Ishikawa (cell line): Measurements from ENCODE around the gene NOL4L.
A peak's percentile ranks its signal among the peaks of the same experiment; 100 is the strongest.

Experiments used
- CEBPB ChIP-seq: IDR thresholded peaks from 2 replicates; pipeline ENCODE4 v1.6.1; 2012
- CREB1 ChIP-seq: IDR thresholded peaks from 2 replicates; pipeline ENCODE4 v1.6.1; 2012; ENCODE audit warnings: low read depth
- EGR1 ChIP-seq: IDR thresholded peaks from 2 replicates; pipeline ENCODE4 v1.6.1; 2012
- EP300 ChIP-seq: IDR thresholded peaks from 2 replicates; pipeline ENCODE4 v1.6.1; 2012; ENCODE audit warnings: borderline replicate concordance
- FOXM1 ChIP-seq: IDR thresholded peaks from 2 replicates; pipeline ENCODE4 v1.6.1; 2012; ENCODE audit warnings: low read depth, borderline replicate concordance
- MAX ChIP-seq: IDR thresholded peaks from 2 replicates; pipeline ENCODE4 v1.6.1; 2012
- NFIC ChIP-seq: IDR thresholded peaks from 2 replicates; pipeline ENCODE4 v1.6.1; 2012
- RAD21 ChIP-seq: IDR thresholded peaks from 2 replicates; pipeline ENCODE4 v1.6.1; 2012; ENCODE audit warnings: low read depth
- REST ChIP-seq: IDR thresholded peaks from 2 replicates; pipeline ENCODE4 v1.6.1; 2012; ENCODE audit warnings: low read depth, mild to moderate bottlenecking
- TAF1 ChIP-seq: IDR thresholded peaks from 2 replicates; pipeline ENCODE4 v1.6.1; 2012; ENCODE audit warnings: low read depth, mild to moderate bottlenecking
- TCF12 ChIP-seq: IDR thresholded peaks from 2 replicates; pipeline ENCODE4 v1.6.1; 2012; ENCODE audit warnings: low read depth
- TEAD4 ChIP-seq: IDR thresholded peaks from 2 replicates; pipeline ENCODE4 v1.6.1; 2012
- USF1 ChIP-seq: IDR thresholded peaks from 2 replicates; pipeline ENCODE4 v1.6.1; 2012
- YY1 ChIP-seq: IDR thresholded peaks from 2 replicates; pipeline ENCODE4 v1.6.1; 2012; ENCODE audit warnings: low read depth
- ZBTB7A ChIP-seq: IDR thresholded peaks from 2 replicates; pipeline ENCODE4 v1.6.1; 2012; ENCODE audit warnings: low read depth

NOL4L gene

GRCh38 chr20:32610472-32611218, 25.5 kb upstream of the NOL4L start:
- no peak for TF ChIP-seq RAD21
- no peak for TF ChIP-seq CREB1
- TF ChIP-seq ZBTB7A: no peak
- TF ChIP-seq CEBPB: no peak
- no peak for TF ChIP-seq USF1

DNA sequence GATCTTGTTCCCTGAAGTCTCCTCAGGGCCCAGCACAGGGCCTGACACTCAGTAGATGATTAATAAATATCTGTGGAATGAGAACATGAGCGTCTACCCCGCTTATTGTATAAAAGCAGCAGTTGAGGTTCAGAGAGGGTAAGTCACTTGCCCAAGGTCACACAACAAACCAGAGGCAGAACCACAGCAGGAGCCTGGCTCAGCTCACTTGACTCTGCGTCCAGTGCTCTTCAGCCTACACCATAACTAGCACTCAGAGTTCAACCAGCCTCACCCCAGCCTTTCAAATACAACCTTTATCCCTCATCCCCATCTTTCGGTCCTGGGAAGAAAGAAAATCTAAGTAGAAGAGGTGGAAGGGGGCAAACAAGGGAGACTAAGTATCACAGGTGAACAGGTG, 24.9 kb upstream of the NOL4L start:
- TF ChIP-seq EGR1 (no peak), TCF12 (no peak), TEAD4 (no peak), FOXM1 (no peak), NFIC (no peak), EP300 (no peak), RAD21 (no peak), YY1 (no peak), REST (no peak), USF1 (no peak), CEBPB (no peak), TAF1 (no peak), CREB1 (no peak), MAX (no peak), ZBTB7A (no peak)

- TF ChIP-seq YY1: no peak
- TF ChIP-seq ZBTB7A: no peak
- TF ChIP-seq NFIC: no peak
- no peak for TF ChIP-seq REST
- no peak for TF ChIP-seq EP300
- TF ChIP-seq MAX: no peak
- no peak for TF ChIP-seq TAF1
- TF ChIP-seq FOXM1: no peak
- no peak for TF ChIP-seq USF1
- no peak for TF ChIP-seq EGR1
- TF ChIP-seq CREB1: no peak
- no peak for TF ChIP-seq CEBPB
- no peak for TF ChIP-seq TEAD4
- TF ChIP-seq RAD21: no peak
Measured at GRCh38 chr20:32609111-32609773, 24.1 kb upstream of the NOL4L start.

DNA sequence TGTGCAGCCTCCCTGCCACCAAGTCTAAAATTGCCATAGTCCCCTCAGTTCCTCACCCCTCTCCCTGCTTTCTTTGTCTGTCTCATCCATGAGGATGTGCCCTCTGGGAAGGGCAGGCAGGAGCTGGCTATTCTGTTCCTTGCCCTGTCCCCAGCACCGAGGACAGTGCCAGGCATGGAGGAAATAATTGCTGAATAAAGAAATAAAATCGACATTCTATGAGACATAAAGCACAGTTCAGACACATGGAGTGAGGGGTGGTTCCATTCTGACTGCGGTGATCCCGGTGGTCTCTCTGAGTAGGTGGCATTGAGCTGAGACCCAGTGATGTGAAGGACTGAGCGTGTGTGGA, 23.5 kb upstream of the NOL4L start:
- peak; percentile 61; the same call in 1 of the 2 replicates for TF ChIP-seq REST
- no peak for TF ChIP-seq NFIC
